Endothelial cell of umbilical vein (primary cell): Measurements from ENCODE around the gene MMP24. TPM values are rescaled to one million over a fixed set of nuclear protein-coding genes. Genes with fewer than 3 reads are reported as not detected.

Source experiments
- BruUV-seq: library from RNA; stranded (reverse); fragments of 400-500 nt; replicated peaks from 2 replicates; lab custom pipeline; 2021; lab: Mats Ljungman, UMichigan
- CTCF ChIA-PET: fragments of 300-600, 350-600 bp; sonication (Branson Sonifier 250); formaldehyde crosslinking; loops from one replicate; lab custom pipeline; 2021; ENCODE audit warnings: antibody characterized with exemption, inconsistent platforms; lab: Charles Lee
- POLR2A ChIA-PET: fragments of 300-600, 350-600 bp; sonication (Branson Sonifier 250); formaldehyde crosslinking; loops from one replicate; lab custom pipeline; 2021; ENCODE audit warnings: antibody characterized with exemption, inconsistent platforms; lab: Charles Lee
- DNase-seq: peaks from one replicate; pipeline ENCODE4 v3.0.0-alpha.2; 2011; ENCODE audit warnings: low read depth, low spot score
- FAIRE-seq: peaks from 2 replicates; lab custom pipeline; 2011; peaks lifted over from hg19 to GRCh38; lab: Jason Lieb, UNC
- H2AFZ ChIP-seq: 2 replicates; pipeline ENCODE4 v1.6.0; 2012; ENCODE audit warnings: low read depth, low read length, control low read depth, inconsistent platforms
- H3K27ac ChIP-seq: 2 replicates; pipeline ENCODE4 v1.5.1; 2011; ENCODE audit warnings: low read depth, mild to moderate bottlenecking, control low read depth, low read length, moderate library complexity; ENCODE audit not compliant: insufficient read depth
- H3K27me3 ChIP-seq, 2 experiments: 2 replicates each; pipeline versions ENCODE4 v1.6.0 to v1.6.1; 2011; ENCODE audit warnings: low read length in 2 of 2, mixed read lengths in 1 of 2; ENCODE audit not compliant: control insufficient read depth in 2 of 2, insufficient read depth in 2 of 2
- H3K36me3 ChIP-seq, 2 experiments: 2 replicates in 1 of 2; 3 replicates in 1 of 2; pipeline ENCODE4 v1.5.1; 2011; ENCODE audit warnings: low read length in 2 of 2, mild to moderate bottlenecking in 1 of 2, moderate library complexity in 1 of 2; ENCODE audit not compliant: control insufficient read depth in 2 of 2, insufficient read depth in 2 of 2; ENCODE audit errors: extremely low read depth in 1 of 2
- H3K4me1 ChIP-seq: 3 replicates; pipeline ENCODE4 v1.5.1; 2011; ENCODE audit warnings: mild to moderate bottlenecking, low read length; ENCODE audit not compliant: control insufficient read depth, insufficient read depth; ENCODE audit errors: extremely low read depth
- H3K4me2 ChIP-seq: 2 replicates; pipeline ENCODE4 v1.6.1; 2011; ENCODE audit warnings: low read length, control low read depth, mixed read lengths; ENCODE audit not compliant: insufficient read depth
- H3K4me3 ChIP-seq, 3 experiments: fragments of 200-600 bp in 1 of 3; sonication (generic), shearing (Covaris generic) in 1 of 3; replicated peaks in 1 of 3; 2 replicates each; pipeline ENCODE4 v1.5.1; 2011 to 2016; ENCODE audit warnings: control low read depth in 3 of 3, low read length in 3 of 3, mild to moderate bottlenecking in 2 of 3, inconsistent platforms in 1 of 3, low read depth in 1 of 3, moderate library complexity in 1 of 3; ENCODE audit not compliant: insufficient read depth in 1 of 3
- H3K79me2 ChIP-seq: 2 replicates; pipeline ENCODE4 v1.6.0; 2012; ENCODE audit warnings: low read length, inconsistent platforms; ENCODE audit not compliant: control insufficient read depth, insufficient read depth
- H3K9ac ChIP-seq: replicated peaks from 2 replicates; pipeline ENCODE3; 2011; ENCODE audit warnings: low read length, control low read depth; ENCODE audit not compliant: insufficient read depth; ENCODE audit errors: extremely low read depth
- H3K9me1 ChIP-seq: replicated peaks from 3 replicates; pipeline ENCODE4 v1.6.0; 2011; ENCODE audit warnings: mild to moderate bottlenecking, low read length; ENCODE audit not compliant: control insufficient read depth, insufficient read depth; ENCODE audit errors: extremely low read depth
- H3K9me3 ChIP-seq: replicated peaks from 2 replicates; pipeline ENCODE4 v1.5.1; 2012; ENCODE audit warnings: low read length, inconsistent platforms; ENCODE audit not compliant: control insufficient read depth, insufficient read depth
- H4K20me1 ChIP-seq: replicated peaks from 2 replicates; pipeline ENCODE3; 2011; ENCODE audit warnings: mild to moderate bottlenecking, low read length; ENCODE audit not compliant: control insufficient read depth, insufficient read depth; ENCODE audit errors: extremely low read depth
- EZH2 ChIP-seq: IDR thresholded peaks from 2 replicates; pipeline ENCODE4 v1.6.1; 2012; ENCODE audit warnings: borderline replicate concordance, low read depth, mild to moderate bottlenecking, moderate library complexity, low read length, inconsistent platforms; ENCODE audit not compliant: severe bottlenecking
- GATA2 ChIP-seq: IDR thresholded peaks from 2 replicates; pipeline ENCODE4 v1.7.0; 2011; ENCODE audit warnings: low read depth, mild to moderate bottlenecking, moderate library complexity, mixed read lengths, low read length; ENCODE audit not compliant: insufficient read length, insufficient read depth
- MYC ChIP-seq: IDR thresholded peaks from one replicate; pipeline ENCODE4 v1.6.1; 2011; ENCODE audit warnings: mild to moderate bottlenecking, low read depth, low read length
- POLR2A ChIP-seq: IDR thresholded peaks from 2 replicates; pipeline ENCODE4 v1.6.1; 2012; ENCODE audit warnings: low read depth, mild to moderate bottlenecking, control low read depth, low read length
- POLR2AphosphoS5 ChIP-seq: IDR thresholded peaks from 2 replicates; pipeline ENCODE4 v1.6.1; 2012; ENCODE audit warnings: low read depth, mild to moderate bottlenecking, control low read depth, low read length, moderate library complexity; ENCODE audit not compliant: insufficient read depth
- dilution Hi-C: fragments of 300-500 bp; cut with MboI; formaldehyde crosslinking; loops from one replicate; pipeline ENCODE4 v1.15.0; 2019; ENCODE audit warnings: low sequenced_read_pairs; ENCODE audit not compliant: extremely low pct_ligation_motif_present
- intact Hi-C: fragments of 100-400 bp; cut with micrococcal nuclease; formaldehyde crosslinking; loops from one replicate; pipeline ENCODE4 v1.10.0; 2022
- polyA plus RNA-seq, 4 experiments: library from polyadenylated mRNA; depleted of rRNA in 3 of 4; stranded (reverse) in 3 of 4; unstranded in 1 of 4; fragments of >200 nt; gene quantifications; 2 replicates each; pipeline versions ENCODE4 v1.2.1 to v1.2.3, GENCODE V29; 2011 to 2012; ENCODE audit warnings: missing spikeins in 1 of 4
- total RNA-seq: library from RNA; stranded (reverse); gene quantifications from 2 replicates; pipeline ENCODE4 v1.2.3, GENCODE V29; 2021
- TF ChIP-seq, protein P1 (sequence below), 2 donors: IDR thresholded peaks; 1 replicate in 1 of 2; 2 replicates in 1 of 2; pipeline ENCODE4 v1.5.1; 2011; ENCODE audit warnings: low read length in 2 of 2, mild to moderate bottlenecking in 2 of 2, moderate library complexity in 2 of 2, control low read depth in 1 of 2, inconsistent platforms in 1 of 2, low read depth in 1 of 2; ENCODE audit not compliant: insufficient read depth in 1 of 2; ENCODE audit errors: extremely low read depth in 1 of 2

Gene MMP24
- total and polyA plus RNA-seq, 2 donors (not counting 3 experiments of a cell fraction or from before 2014, with no cell fraction given) = 0.27 to 0.54 TPM

- Histone ChIP-seq H3K4me2 (peak within 1 kb of the TSS; percentile 61), H3K27ac (peak within 1 kb of the TSS; percentile 89), H3K4me3 (peak within 1 kb of the TSS; percentile 43 to 80 (median 79)), H4K20me1 (no peaks in the 10 kb centered on the region), H3K4me1 (peaks cover 7% of the 10 kb centered on the region), H3K9me1 (no peaks in the 10 kb centered on the region), H3K27me3 (no peaks in the 10 kb centered on the region), H3K9ac (peak within 1 kb of the TSS; percentile 88), H3K79me2 (peaks cover 28% of the 10 kb centered on the region), H2AFZ (no peak within 1 kb of the TSS), H3K36me3 (peaks cover 18 to 25% of the 10 kb centered on the region in 2 experiments), H3K9me3 (no peaks in the 10 kb centered on the region)
- dilution Hi-C loops = no loop called here
- FAIRE-seq (peak; percentile 94), DNase-seq (peak; percentile 77)
- intact Hi-C loops = no loop called here
- no TSS peak for BruUV-seq
- ChIA-PET CTCF (interaction anchor here (0.8 to 2.7 kb wide), 12 partner anchors 25 to 182 kb away, joined by 3 to 15 read pairs (median 5); no protein-coding TSS in a partner anchor), POLR2A (interaction anchor here (0.6 to 1.3 kb wide), 3 partner anchors 28 to 723 kb away, joined by 3 to 4 read pairs (median 3); no protein-coding TSS in a partner anchor)
- peak; percentile 98 for TF ChIP-seq POLR2AphosphoS5
- TF ChIP-seq MYC = no peak
- peak; percentile 93 for TF ChIP-seq POLR2A
- no peak for TF ChIP-seq GATA2
- TF ChIP-seq, protein P1, sequence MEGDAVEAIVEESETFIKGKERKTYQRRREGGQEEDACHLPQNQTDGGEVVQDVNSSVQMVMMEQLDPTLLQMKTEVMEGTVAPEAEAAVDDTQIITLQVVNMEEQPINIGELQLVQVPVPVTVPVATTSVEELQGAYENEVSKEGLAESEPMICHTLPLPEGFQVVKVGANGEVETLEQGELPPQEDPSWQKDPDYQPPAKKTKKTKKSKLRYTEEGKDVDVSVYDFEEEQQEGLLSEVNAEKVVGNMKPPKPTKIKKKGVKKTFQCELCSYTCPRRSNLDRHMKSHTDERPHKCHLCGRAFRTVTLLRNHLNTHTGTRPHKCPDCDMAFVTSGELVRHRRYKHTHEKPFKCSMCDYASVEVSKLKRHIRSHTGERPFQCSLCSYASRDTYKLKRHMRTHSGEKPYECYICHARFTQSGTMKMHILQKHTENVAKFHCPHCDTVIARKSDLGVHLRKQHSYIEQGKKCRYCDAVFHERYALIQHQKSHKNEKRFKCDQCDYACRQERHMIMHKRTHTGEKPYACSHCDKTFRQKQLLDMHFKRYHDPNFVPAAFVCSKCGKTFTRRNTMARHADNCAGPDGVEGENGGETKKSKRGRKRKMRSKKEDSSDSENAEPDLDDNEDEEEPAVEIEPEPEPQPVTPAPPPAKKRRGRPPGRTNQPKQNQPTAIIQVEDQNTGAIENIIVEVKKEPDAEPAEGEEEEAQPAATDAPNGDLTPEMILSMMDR (IDR thresholded peaks at IDR 0.05; ENCODE audit: extremely low read depth in 1 of 2, insufficient read depth in 1 of 2, low read depth in 1 of 2, low read length in 2 of 2) = peak in 1 of 2 donors; percentile 31
- no peak for TF ChIP-seq EZH2
These were observed 51.3 kb downstream of the MMP24 start, which contains the start of gene MMP24OS for GRCh38 chr20:35277531-35278395. Gene MMP24OS (minus strand): TSS chr20:35278122. CDS start chr20:35277929, 193 bp downstream.
